ENCODE measurements around the gene MAD1L1. TPM values are rescaled to one million over a fixed set of nuclear protein-coding genes. Genes with fewer than 3 reads are reported as not detected.

MAD1L1 gene
- total RNA-seq, 1 donor from 2014 or later = 57.4 TPM

DNA sequence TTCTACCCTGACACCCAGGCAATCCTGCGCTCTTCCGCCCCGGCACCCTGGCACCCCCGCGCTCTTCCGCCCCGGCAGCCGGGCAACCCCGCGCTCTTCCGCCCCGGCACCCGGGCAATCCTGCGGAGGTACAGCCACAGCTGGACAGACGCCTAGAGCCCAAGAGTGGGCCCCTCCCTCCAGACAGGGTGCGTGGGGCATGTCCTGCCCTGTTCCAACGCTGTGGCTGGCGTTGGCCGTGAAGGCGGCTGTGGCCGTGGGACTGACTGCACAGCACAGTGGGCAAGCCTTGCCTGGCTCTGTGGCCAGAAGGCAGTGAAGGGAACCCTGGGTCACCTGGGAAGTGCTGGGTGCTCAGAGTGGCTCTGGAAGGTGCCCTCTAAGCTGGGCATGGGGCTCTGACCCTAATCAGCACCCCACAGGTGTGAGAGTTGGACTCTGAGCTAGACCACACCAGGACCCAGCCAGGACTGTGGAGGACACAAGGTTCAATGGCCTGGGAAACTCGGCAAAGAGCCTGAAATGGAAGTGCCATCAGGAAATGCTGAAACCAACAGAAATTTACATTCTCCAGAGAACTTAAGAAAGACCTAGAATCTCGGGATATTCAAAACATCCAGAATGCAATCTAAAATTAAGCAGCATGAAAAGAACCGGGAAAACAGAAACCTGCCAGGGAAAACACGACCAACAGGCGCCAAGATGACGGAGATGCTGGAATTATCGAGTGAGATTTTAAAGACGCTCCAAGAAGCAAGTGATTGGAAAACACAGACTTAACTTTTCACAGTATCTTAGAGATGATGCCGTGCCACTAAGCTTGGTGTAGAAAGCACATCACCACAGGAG, 309.1 kb downstream of the MAD1L1 start:
- H3K36me3 ChIP-seq (ENCODE audit: control insufficient read depth, insufficient read depth, low read length) = peaks cover 1% of the 10 kb centered on the region
- no peaks in the 10 kb centered on the region for H3K27me3 ChIP-seq (ENCODE audit: control insufficient read depth, insufficient read depth, low read length)
- TF ChIP-seq, protein P1, sequence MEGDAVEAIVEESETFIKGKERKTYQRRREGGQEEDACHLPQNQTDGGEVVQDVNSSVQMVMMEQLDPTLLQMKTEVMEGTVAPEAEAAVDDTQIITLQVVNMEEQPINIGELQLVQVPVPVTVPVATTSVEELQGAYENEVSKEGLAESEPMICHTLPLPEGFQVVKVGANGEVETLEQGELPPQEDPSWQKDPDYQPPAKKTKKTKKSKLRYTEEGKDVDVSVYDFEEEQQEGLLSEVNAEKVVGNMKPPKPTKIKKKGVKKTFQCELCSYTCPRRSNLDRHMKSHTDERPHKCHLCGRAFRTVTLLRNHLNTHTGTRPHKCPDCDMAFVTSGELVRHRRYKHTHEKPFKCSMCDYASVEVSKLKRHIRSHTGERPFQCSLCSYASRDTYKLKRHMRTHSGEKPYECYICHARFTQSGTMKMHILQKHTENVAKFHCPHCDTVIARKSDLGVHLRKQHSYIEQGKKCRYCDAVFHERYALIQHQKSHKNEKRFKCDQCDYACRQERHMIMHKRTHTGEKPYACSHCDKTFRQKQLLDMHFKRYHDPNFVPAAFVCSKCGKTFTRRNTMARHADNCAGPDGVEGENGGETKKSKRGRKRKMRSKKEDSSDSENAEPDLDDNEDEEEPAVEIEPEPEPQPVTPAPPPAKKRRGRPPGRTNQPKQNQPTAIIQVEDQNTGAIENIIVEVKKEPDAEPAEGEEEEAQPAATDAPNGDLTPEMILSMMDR (IDR thresholded peaks at IDR 0.05; ENCODE audit: insufficient read depth, low read length, severe bottlenecking) = no peak
- DNase-seq (ENCODE audit: low read depth) (no peak), FAIRE-seq (no peak)
- H3K4me3 ChIP-seq (ENCODE audit: low read depth, low read length) = no peak overlapping the region

DNA sequence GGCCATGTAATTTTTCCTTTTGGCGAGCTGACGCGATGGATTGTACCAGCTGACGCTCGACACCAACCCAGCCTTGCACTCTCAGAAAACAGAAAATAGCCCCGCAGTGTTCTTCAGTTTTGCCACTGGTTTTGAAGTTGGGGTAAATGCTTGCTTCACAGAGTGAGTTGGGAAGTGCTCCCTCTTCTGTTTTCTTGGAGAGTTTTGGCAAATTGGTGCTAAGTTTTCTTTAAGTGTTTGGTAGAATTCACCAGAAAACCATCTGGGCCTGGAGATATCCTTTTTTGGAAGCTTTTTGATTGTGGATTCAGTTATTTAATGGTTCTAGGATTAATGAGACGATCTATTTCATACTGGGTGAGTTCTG, 309.9 kb downstream of the MAD1L1 start:
- TF ChIP-seq, protein P1 (IDR thresholded peaks at IDR 0.05; ENCODE audit: insufficient read depth, low read length, severe bottlenecking) = no peak
- H3K27me3 ChIP-seq (ENCODE audit: control insufficient read depth, insufficient read depth, low read length) = no peaks in the 10 kb centered on the region
- no peak overlapping the region for H3K4me3 ChIP-seq (ENCODE audit: low read depth, low read length)
- no peak for FAIRE-seq
- peaks cover 1% of the 10 kb centered on the region for H3K36me3 ChIP-seq (ENCODE audit: control insufficient read depth, insufficient read depth, low read length)
- no peak for DNase-seq (ENCODE audit: low read depth)

DNA sequence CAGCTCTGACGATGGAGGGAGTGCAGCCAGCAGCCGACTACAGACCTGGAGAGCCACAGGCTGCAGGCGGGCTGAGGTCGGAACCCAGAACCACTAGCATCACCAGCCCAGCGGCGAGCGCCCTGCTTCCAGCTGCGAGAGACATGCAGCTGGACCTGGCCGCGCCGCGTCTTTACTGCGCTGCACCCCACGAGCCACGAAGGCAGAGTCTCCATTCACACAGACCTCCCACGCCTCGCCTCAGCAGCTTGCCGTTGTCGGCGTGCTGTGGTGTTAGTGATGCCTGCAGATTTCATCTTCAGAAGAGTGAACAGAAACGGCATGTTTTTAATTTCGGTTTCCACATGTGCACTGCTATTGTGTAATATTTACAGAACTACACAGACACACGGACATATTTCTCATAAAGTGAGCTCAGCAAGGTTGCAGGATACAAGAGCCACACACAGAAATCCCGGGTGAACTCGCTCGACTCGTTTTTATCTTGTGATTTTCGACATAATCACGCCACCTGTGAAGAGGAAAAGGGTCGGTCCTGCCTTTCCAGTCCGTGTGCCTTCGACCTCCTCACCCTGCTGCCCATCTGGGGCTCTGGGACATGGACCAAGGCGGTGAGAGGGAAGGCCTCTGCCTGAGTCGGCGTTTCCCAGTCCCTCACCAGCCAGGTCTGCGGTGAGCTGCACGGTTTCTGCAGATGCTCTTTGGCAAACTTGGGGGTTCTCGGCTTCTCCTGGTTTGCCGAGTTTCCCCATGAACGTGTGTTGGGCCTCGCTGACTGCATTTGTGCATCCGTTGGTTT, 310.5 kb downstream of the MAD1L1 start:
- no peak overlapping the region for H3K4me3 ChIP-seq (ENCODE audit: low read depth, low read length)
- TF ChIP-seq, protein P1 (IDR thresholded peaks at IDR 0.05; ENCODE audit: insufficient read depth, low read length, severe bottlenecking) = no peak
- no peak for FAIRE-seq

DNA sequence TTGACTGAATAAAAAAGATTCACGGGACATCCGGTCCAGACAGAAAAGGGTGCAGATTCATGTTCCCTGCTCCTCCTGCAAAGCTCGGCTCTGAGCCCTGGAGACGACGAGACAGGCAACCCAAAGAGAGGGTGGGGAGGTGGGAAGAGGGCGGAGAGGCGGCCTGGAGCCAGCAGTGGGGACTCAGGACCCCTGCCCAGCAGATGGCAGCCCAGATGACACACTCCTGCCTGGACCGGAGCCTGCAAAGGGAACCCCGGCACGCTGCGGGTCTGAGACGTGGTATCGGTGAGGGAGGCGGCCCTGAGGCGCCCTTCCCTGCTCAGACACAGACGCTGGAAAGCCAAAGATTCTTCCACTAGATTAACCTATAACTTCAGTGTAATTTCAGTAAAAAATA, 311.9 kb downstream of the MAD1L1 start:
- H3K27me3 ChIP-seq (ENCODE audit: control insufficient read depth, insufficient read depth, low read length) = no peaks in the 10 kb centered on the region
- no peak overlapping the region for H3K4me3 ChIP-seq (ENCODE audit: low read depth, low read length)
- FAIRE-seq (no peak), DNase-seq (ENCODE audit: low read depth) (no peak)
- TF ChIP-seq, protein P1 (IDR thresholded peaks at IDR 0.05; ENCODE audit: insufficient read depth, low read length, severe bottlenecking) = no peak
- peaks cover 1% of the 10 kb centered on the region for H3K36me3 ChIP-seq (ENCODE audit: control insufficient read depth, insufficient read depth, low read length)

More for the DNA sequence above, 310.5 kb downstream of the MAD1L1 start:
- Histone ChIP-seq H3K36me3 (ENCODE audit: control insufficient read depth, insufficient read depth, low read length) (peaks cover 1% of the 10 kb centered on the region), H3K27me3 (ENCODE audit: control insufficient read depth, insufficient read depth, low read length) (no peaks in the 10 kb centered on the region)
- no peak for DNase-seq (ENCODE audit: low read depth)

DNA sequence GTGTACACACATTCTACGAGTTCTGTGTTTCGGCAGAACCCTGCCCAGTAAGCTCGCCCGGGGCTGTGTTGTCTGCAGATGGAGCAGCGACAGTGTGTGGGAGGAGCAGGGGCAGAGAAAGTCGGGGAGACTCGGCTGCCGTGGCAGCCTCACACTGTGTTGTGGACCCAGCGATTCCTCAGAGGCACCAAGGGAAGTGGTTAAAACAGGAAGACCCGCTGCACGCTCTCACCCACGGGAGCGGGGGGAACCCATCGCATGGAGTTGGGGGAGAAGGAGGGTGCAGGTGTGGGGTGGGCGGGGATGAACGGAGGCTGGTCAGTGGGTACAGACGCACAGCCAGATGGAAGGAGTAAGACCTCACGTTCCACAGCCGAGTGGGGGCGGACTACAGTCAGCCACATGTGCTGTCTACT, 312.5 kb downstream of the MAD1L1 start:
- Histone ChIP-seq H3K4me3 (ENCODE audit: low read depth, low read length) (no peak overlapping the region), H3K27me3 (ENCODE audit: control insufficient read depth, insufficient read depth, low read length) (no peaks in the 10 kb centered on the region), H3K36me3 (ENCODE audit: control insufficient read depth, insufficient read depth, low read length) (peaks cover 1% of the 10 kb centered on the region)
- FAIRE-seq = no peak
- TF ChIP-seq, protein P1 (IDR thresholded peaks at IDR 0.05; ENCODE audit: insufficient read depth, low read length, severe bottlenecking) = no peak
- no peak for DNase-seq (ENCODE audit: low read depth)

Data from bronchial epithelial cell (primary cell).